A673 (cell line): ENCODE data around the gene IL18R1.

Experiments
- EZH2 ChIP-seq: fragments of 200-600 bp; sonication (generic); IDR thresholded peaks from 2 replicates; pipeline ENCODE4 v1.6.1; 2017; ENCODE audit warnings: borderline replicate concordance, low read depth, mild to moderate bottlenecking, mixed read lengths, antibody characterized with exemption, low read length; ENCODE audit not compliant: poor library complexity, severe bottlenecking
- TF ChIP-seq, protein P1 (sequence below): fragments of 300-800, 200-600 bp; sonication (generic); conservative IDR thresholded peaks from 2 replicates; pipeline ENCODE4 v1.5.1; 2017; ENCODE audit warnings: low read depth, mild to moderate bottlenecking, antibody characterized with exemption, low read length, moderate library complexity, mixed read lengths

GRCh38 chr2:102397209-102397608 is 41.6 kb downstream of the IL18R1 start:
- no peak for TF ChIP-seq EZH2
- TF ChIP-seq, protein P1, sequence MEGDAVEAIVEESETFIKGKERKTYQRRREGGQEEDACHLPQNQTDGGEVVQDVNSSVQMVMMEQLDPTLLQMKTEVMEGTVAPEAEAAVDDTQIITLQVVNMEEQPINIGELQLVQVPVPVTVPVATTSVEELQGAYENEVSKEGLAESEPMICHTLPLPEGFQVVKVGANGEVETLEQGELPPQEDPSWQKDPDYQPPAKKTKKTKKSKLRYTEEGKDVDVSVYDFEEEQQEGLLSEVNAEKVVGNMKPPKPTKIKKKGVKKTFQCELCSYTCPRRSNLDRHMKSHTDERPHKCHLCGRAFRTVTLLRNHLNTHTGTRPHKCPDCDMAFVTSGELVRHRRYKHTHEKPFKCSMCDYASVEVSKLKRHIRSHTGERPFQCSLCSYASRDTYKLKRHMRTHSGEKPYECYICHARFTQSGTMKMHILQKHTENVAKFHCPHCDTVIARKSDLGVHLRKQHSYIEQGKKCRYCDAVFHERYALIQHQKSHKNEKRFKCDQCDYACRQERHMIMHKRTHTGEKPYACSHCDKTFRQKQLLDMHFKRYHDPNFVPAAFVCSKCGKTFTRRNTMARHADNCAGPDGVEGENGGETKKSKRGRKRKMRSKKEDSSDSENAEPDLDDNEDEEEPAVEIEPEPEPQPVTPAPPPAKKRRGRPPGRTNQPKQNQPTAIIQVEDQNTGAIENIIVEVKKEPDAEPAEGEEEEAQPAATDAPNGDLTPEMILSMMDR: no peak
